PC-3 (cell line): ENCODE measurements around the gene E2F3. TPM values are rescaled to one million over a fixed set of nuclear protein-coding genes. Genes with fewer than 3 reads are reported as not detected.

Experiments used
- ATAC-seq: fragments of 200-7000 bp; cut with Tn5 transposase; 2 replicates; pipeline ENCODE4 v1.9.1; 2020; ENCODE audit warnings: mild to moderate bottlenecking, moderate library complexity
- BruUV-seq: library from RNA; stranded (reverse); fragments of 400-500 nt; replicated peaks from 2 replicates; lab custom pipeline; 2021; lab: Mats Ljungman, UMichigan
- CTCF ChIA-PET: fragments of 300-600 bp; sonication (Branson Sonifier 250); formaldehyde crosslinking; loops from one replicate; lab custom pipeline; 2022; ENCODE audit warnings: antibody characterized with exemption; lab: Charles Lee
- POLR2A ChIA-PET: fragments of 300-600 bp; sonication (Branson Sonifier 250); formaldehyde crosslinking; loops from one replicate; lab custom pipeline; 2022; ENCODE audit warnings: antibody characterized with exemption; ENCODE audit not compliant: unreplicated experiment; lab: Charles Lee
- DNase-seq: peaks from one replicate; pipeline ENCODE4 v3.0.0-alpha.2; 2015
- H2AFZ ChIP-seq: fragments of 300-600 bp; sonication (generic); 2 replicates; pipeline ENCODE4 v1.6.0; 2016; ENCODE audit warnings: antibody characterized with exemption, low read length
- H3F3A ChIP-seq: fragments of 300-600 bp; sonication (generic); one replicate; pipeline ENCODE4 v1.6.0; 2017; ENCODE audit warnings: antibody characterized with exemption, low read length, control low read depth, mild to moderate bottlenecking; ENCODE audit not compliant: unreplicated experiment
- H3K27ac ChIP-seq: fragments of 300-600 bp; sonication (generic); 2 replicates; pipeline ENCODE4 v1.5.1; 2016; ENCODE audit warnings: mild to moderate bottlenecking, low read length
- H3K27me3 ChIP-seq: fragments of 300-600 bp; sonication (generic); 2 replicates; pipeline ENCODE4 v1.6.1; 2016; ENCODE audit warnings: low read length, mixed read lengths
- H3K36me3 ChIP-seq: fragments of 300-600 bp; sonication (generic); 2 replicates; pipeline ENCODE4 v1.6.1; 2016; ENCODE audit warnings: low read depth, mixed run types, low read length, mixed read lengths
- H3K4me1 ChIP-seq: fragments of 300-600 bp; sonication (generic); 2 replicates; pipeline ENCODE4 v1.5.1; 2016; ENCODE audit warnings: low read length; ENCODE audit not compliant: insufficient read depth
- H3K4me2 ChIP-seq: fragments of 300-600 bp; sonication (generic); 2 replicates; pipeline ENCODE4 v1.6.0; 2016; ENCODE audit warnings: low read length
- H3K4me3 ChIP-seq: fragments of 300-600 bp; sonication (generic); 2 replicates; pipeline ENCODE4 v1.5.1; 2016; ENCODE audit warnings: mild to moderate bottlenecking, low read length, mixed read lengths
- H3K79me2 ChIP-seq: fragments of 300-600 bp; sonication (generic); 2 replicates; pipeline ENCODE4 v1.6.1; 2017; ENCODE audit warnings: low read length, mixed read lengths
- H3K9ac ChIP-seq: fragments of 300-600 bp; sonication (generic); 2 replicates; pipeline ENCODE4 v1.6.0; 2016; ENCODE audit warnings: mild to moderate bottlenecking, low read length
- H3K9me2 ChIP-seq: fragments of 300-600 bp; sonication (generic); replicated peaks from 2 replicates; pipeline ENCODE4 v1.6.1; 2016; ENCODE audit warnings: mixed run types, low read length, mixed read lengths
- H3K9me3 ChIP-seq: fragments of 300-600 bp; sonication (generic); 2 replicates; pipeline ENCODE4 v1.6.1; 2016; ENCODE audit warnings: low read length, mixed read lengths
- H4K20me1 ChIP-seq: fragments of 300-600 bp; sonication (generic); 2 replicates; pipeline ENCODE4 v1.6.1; 2016; ENCODE audit warnings: low read length, mixed read lengths
- EZH2 ChIP-seq: fragments of 300-600 bp; sonication (generic); IDR thresholded peaks from one replicate; pipeline ENCODE4 v1.6.1; 2017; ENCODE audit warnings: antibody characterized with exemption, mild to moderate bottlenecking, low read length; ENCODE audit not compliant: unreplicated experiment
- EZH2phosphoT487 ChIP-seq: fragments of 300-600 bp; sonication (generic); IDR thresholded peaks from 2 replicates; pipeline ENCODE4 v1.6.1; 2018; ENCODE audit warnings: mild to moderate bottlenecking, antibody characterized with exemption, low read length, borderline replicate concordance
- intact Hi-C: fragments of 100-400 bp; cut with micrococcal nuclease; formaldehyde crosslinking; loops from 2 replicates; pipeline ENCODE4 v1.9.0; 2023
- total RNA-seq: library from RNA; depleted of rRNA; stranded (reverse); fragments of >200 nt; gene quantifications from 2 replicates; pipeline ENCODE4 v1.2.3, GENCODE V29; 2014
- TF ChIP-seq, protein P1 (sequence below): fragments of 300-600 bp; sonication (generic); conservative IDR thresholded peaks from 2 replicates; pipeline ENCODE4 v1.5.1; 2017; ENCODE audit warnings: antibody characterized with exemption, low read depth, mild to moderate bottlenecking, low read length

E2F3 gene
- total RNA-seq, 1 experiment from 2014 or later, result 8.8 TPM

GRCh38 chr6:20439558-20439957 lies 37.9 kb downstream of the E2F3 start:
- H3K9ac ChIP-seq, result no peak overlapping the region
- ChIA-PET POLR2A (no interaction called here), CTCF (no interaction called here)
- no peak overlapping the region for H2AFZ ChIP-seq
- intact Hi-C loops, result no loop called here
- H3K4me1 ChIP-seq, result no peaks in the 10 kb centered on the region
- peaks cover 20% of the 10 kb centered on the region for H3K36me3 ChIP-seq
- no peaks in the 10 kb centered on the region for H4K20me1 ChIP-seq
- DNase-seq (no peak), ATAC-seq (no peak)
- no peak overlapping the region for H3K4me3 ChIP-seq
- no peak overlapping the region for H3K4me2 ChIP-seq
- H3F3A ChIP-seq, result no peaks in the 10 kb centered on the region
- H3K27ac ChIP-seq, result no peak overlapping the region
- H3K27me3 ChIP-seq, result no peaks in the 10 kb centered on the region
- no TSS peak for BruUV-seq
- TF ChIP-seq EZH2 (no peak), EZH2phosphoT487 (no peak)
- TF ChIP-seq, protein P1, sequence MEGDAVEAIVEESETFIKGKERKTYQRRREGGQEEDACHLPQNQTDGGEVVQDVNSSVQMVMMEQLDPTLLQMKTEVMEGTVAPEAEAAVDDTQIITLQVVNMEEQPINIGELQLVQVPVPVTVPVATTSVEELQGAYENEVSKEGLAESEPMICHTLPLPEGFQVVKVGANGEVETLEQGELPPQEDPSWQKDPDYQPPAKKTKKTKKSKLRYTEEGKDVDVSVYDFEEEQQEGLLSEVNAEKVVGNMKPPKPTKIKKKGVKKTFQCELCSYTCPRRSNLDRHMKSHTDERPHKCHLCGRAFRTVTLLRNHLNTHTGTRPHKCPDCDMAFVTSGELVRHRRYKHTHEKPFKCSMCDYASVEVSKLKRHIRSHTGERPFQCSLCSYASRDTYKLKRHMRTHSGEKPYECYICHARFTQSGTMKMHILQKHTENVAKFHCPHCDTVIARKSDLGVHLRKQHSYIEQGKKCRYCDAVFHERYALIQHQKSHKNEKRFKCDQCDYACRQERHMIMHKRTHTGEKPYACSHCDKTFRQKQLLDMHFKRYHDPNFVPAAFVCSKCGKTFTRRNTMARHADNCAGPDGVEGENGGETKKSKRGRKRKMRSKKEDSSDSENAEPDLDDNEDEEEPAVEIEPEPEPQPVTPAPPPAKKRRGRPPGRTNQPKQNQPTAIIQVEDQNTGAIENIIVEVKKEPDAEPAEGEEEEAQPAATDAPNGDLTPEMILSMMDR, result no peak
- H3K9me3 ChIP-seq, result no peaks in the 10 kb centered on the region
- no peaks in the 10 kb centered on the region for H3K9me2 ChIP-seq
- H3K79me2 ChIP-seq, result peaks cover 89% of the 10 kb centered on the region

DNA sequence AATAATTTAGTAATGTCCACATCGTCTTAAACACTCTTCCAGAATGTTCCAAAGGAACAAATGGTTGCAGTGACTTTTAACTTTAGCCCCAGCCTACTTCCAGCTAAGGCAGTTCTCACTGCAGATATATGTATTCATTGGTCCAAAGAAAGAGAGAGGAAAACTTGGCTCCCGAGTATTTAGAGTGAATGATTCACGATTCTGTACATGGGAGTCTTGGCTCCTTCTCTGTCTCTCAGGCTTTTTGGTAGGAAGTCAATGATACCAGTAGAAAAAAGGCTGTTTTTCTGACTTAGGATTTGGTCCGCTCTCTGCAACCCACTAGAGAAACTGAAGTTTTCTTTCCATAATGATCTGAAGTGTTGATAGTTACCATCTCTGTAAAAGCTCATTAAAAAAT lies 38.6 kb downstream of the E2F3 start:
- no TSS peak for BruUV-seq
- no peak overlapping the region for H3K4me3 ChIP-seq
- no peaks in the 10 kb centered on the region for H3K9me2 ChIP-seq
- H3K4me1 ChIP-seq, result no peaks in the 10 kb centered on the region
- DNase-seq, result no peak
- H3K4me2 ChIP-seq, result no peak overlapping the region
- no peak for TF ChIP-seq EZH2
- no peak for TF ChIP-seq EZH2phosphoT487
- TF ChIP-seq, protein P1, result no peak
- no peaks in the 10 kb centered on the region for H3K27me3 ChIP-seq
- H3K9ac ChIP-seq, result no peak overlapping the region
- no peak overlapping the region for H2AFZ ChIP-seq
- peaks cover 16% of the 10 kb centered on the region for H3K36me3 ChIP-seq
- CTCF ChIA-PET, result no interaction called here
- ATAC-seq, result no peak
- H3K27ac ChIP-seq, result no peak overlapping the region
- POLR2A ChIA-PET, result no interaction called here
- intact Hi-C loops, result no loop called here
- no peaks in the 10 kb centered on the region for H3K9me3 ChIP-seq
- peaks cover 87% of the 10 kb centered on the region for H3K79me2 ChIP-seq
- H3F3A ChIP-seq, result no peaks in the 10 kb centered on the region
- no peaks in the 10 kb centered on the region for H4K20me1 ChIP-seq

GRCh38 chr6:20441236-20441635 lies 39.6 kb downstream of the E2F3 start:
- Histone ChIP-seq H3K36me3 (peaks cover 16% of the 10 kb centered on the region), H3K27me3 (no peaks in the 10 kb centered on the region), H2AFZ (no peak overlapping the region), H3K9me2 (no peaks in the 10 kb centered on the region), H4K20me1 (peaks cover 7% of the 10 kb centered on the region; the same call in 1 of the 2 replicates), H3K4me1 (no peaks in the 10 kb centered on the region), H3K4me2 (no peak overlapping the region), H3K79me2 (peaks cover 95% of the 10 kb centered on the region), H3F3A (no peaks in the 10 kb centered on the region), H3K4me3 (no peak overlapping the region), H3K27ac (no peak overlapping the region), H3K9me3 (no peaks in the 10 kb centered on the region), H3K9ac (no peak overlapping the region)
- intact Hi-C loops, result no loop called here
- POLR2A ChIA-PET, result no interaction called here
- DNase-seq, result no peak
- CTCF ChIA-PET, result no interaction called here
- no TSS peak for BruUV-seq
- no peak for TF ChIP-seq EZH2phosphoT487
- no peak for TF ChIP-seq EZH2
- TF ChIP-seq, protein P1, result no peak
- ATAC-seq, result no peak
